GM23338 (cell line): ENCODE data around the gene TMPRSS6. TPM values are rescaled to one million over a fixed set of nuclear protein-coding genes. Genes with fewer than 3 reads are reported as not detected.

ENCODE experiments used
- CTCF ChIP-seq, 2 experiments: fragments of 200-600 bp in 1 of 2; sonication (generic) in 1 of 2; conservative IDR thresholded peaks; 2 replicates each; pipeline versions ENCODE4 v1.5.1 to v1.6.1; 2016 to 2017; ENCODE audit warnings: antibody characterized with exemption in 2 of 2, low read depth in 2 of 2, mild to moderate bottlenecking in 2 of 2, moderate library complexity in 1 of 2
- NANOG ChIP-seq: IDR thresholded peaks from 2 replicates; pipeline ENCODE4 v1.6.1; 2016; ENCODE audit warnings: antibody characterized with exemption, borderline replicate concordance
- ZNF331 ChIP-seq: fragments of 250-450 bp; sonication (Bioruptor Pico); IDR thresholded peaks from 2 replicates; pipeline ENCODE4 v1.5.0; 2020; ENCODE audit warnings: low read depth, mild to moderate bottlenecking, moderate library complexity
- ZNF462 ChIP-seq: fragments of 250-450 bp; sonication (Bioruptor Pico); IDR thresholded peaks from 2 replicates; pipeline ENCODE4 v1.5.0; 2020; ENCODE audit warnings: mild to moderate bottlenecking, moderate library complexity
- polyA plus RNA-seq: library from polyadenylated mRNA; unstranded; fragments of >200 nt; fragmentation: Nextera tagmentation; extraction: Ambion mirVana; gene quantifications from 2 replicates; pipeline ENCODE4 v1.2.1, GENCODE V29; 2016
- total RNA-seq: library from RNA; depleted of rRNA; stranded (reverse); fragments of >200 nt; shearing (Covaris generic); gene quantifications from 2 replicates; pipeline ENCODE4 v1.2.3, GENCODE V29; 2014

The TMPRSS6 gene
- total and polyA plus RNA-seq, 2 experiments from 2014 or later = 0.13 TPM; not detected in 1

- TF ChIP-seq ZNF462 (no peak), ZNF331 (CRISPR knock-in tag) (no peak), NANOG (no peak), CTCF (conservative IDR thresholded peaks at IDR 0.05; ENCODE audit: low read depth in 2 of 2) (no peak)
These were observed 64.6 kb downstream of the TMPRSS6 start (continued) for GRCh38 chr22:37044634-37045625.
